H1 (cell line): Measurements from ENCODE around the gene APLP2. TPM values are rescaled to one million over a fixed set of nuclear protein-coding genes. Genes with fewer than 3 reads are reported as not detected.

Source experiments
- GABPA ChIP-seq: IDR thresholded peaks from 2 replicates; pipeline ENCODE4 v1.6.1; 2011; ENCODE audit warnings: mild to moderate bottlenecking, low read length, moderate library complexity, borderline replicate concordance; ENCODE audit not compliant: insufficient read depth
- SP2 ChIP-seq: IDR thresholded peaks from 2 replicates; pipeline ENCODE4 v1.6.1; 2012; ENCODE audit warnings: mild to moderate bottlenecking, low read length, inconsistent platforms
- TAF1 ChIP-seq: IDR thresholded peaks from 2 replicates; pipeline ENCODE4 v1.6.1; 2011; ENCODE audit warnings: mild to moderate bottlenecking, low read depth, low read length
- polyA plus RNA-seq, 7 experiments: library from polyadenylated mRNA; depleted of rRNA in 3 of 7; stranded (reverse) in 5 of 7; unstranded in 2 of 7; fragments of >200 nt in 5 of 7; fragments of 200-250 nt in 2 of 7; gene quantifications; 1 replicate in 5 of 7; 2 replicates in 1 of 7; 4 replicates in 1 of 7; pipeline versions ENCODE4 v1.2.1 to v1.2.3, GENCODE V29; 2011 to 2013; ENCODE audit warnings: missing spikeins in 2 of 7, mixed read lengths in 2 of 7
- total RNA-seq: library from RNA; stranded (reverse); fragmentation: NEBNext Ultra II Directional; extraction: Animal tissue kit (Norgen Biotek cat#: 25700); gene quantifications from 2 replicates; pipeline ENCODE4 v1.2.1, GENCODE V29; 2021

APLP2 gene
- total and polyA plus RNA-seq, 2 of the 8 experiments (the other 6 are each of a cell fraction or from before 2014, with no cell fraction given) = 222 to 315 TPM

- TF ChIP-seq SP2 = no peak
- no peak for TF ChIP-seq TAF1
- no peak for TF ChIP-seq GABPA
Observed at GRCh38 chr11:130043575-130043974, 26.1 kb upstream of the APLP2 start (continued).
